Activated CD8-positive, alpha-beta memory T cell treated with anti-CD3 and anti-CD28 coated beads, Interleukin-2, amount 10 ng/mL, durations not matched to agents 7 days and 5 days (primary cell): ENCODE results near the gene TMEM92. TPM values are rescaled to one million over a fixed set of nuclear protein-coding genes. Genes with fewer than 3 reads are reported as not detected.
"Not testable (repeated sequence)": the region's sequence is repeated elsewhere in the genome, so short reads cannot be mapped to it uniquely, and the experiment has no call there.

Experiments
- ATAC-seq: fragments of 150-1000 bp; cut with Tn5 transposase; one replicate; pipeline ENCODE4 v1.10.0; 2021; ENCODE audit warnings: moderate library complexity
- CTCF ChIA-PET: fragments of 350-600 bp; sonication (Branson Sonifier 250); formaldehyde crosslinking; loops from one replicate; lab custom pipeline; 2021; ENCODE audit warnings: antibody characterized with exemption; lab: Charles Lee
- DNase-seq: peaks from one replicate; pipeline ENCODE4 v3.0.0-alpha.2; 2020
- H3K27ac Mint-ChIP-seq: one replicate; pipeline ENCODE4 v1.8.0; 2021; ENCODE audit warnings: mild to moderate bottlenecking, mixed read lengths
- H3K27me3 Mint-ChIP-seq: one replicate; pipeline ENCODE4 v1.8.0; 2021; ENCODE audit warnings: mixed read lengths
- H3K36me3 Mint-ChIP-seq: one replicate; pipeline ENCODE4 v1.8.0; 2021; ENCODE audit warnings: mild to moderate bottlenecking, mixed read lengths
- H3K4me1 Mint-ChIP-seq: one replicate; pipeline ENCODE4 v1.8.0; 2021; ENCODE audit warnings: mixed read lengths
- H3K4me3 Mint-ChIP-seq: one replicate; pipeline ENCODE4 v1.8.0; 2021; ENCODE audit warnings: mild to moderate bottlenecking, moderate library complexity, mixed read lengths
- H3K9me3 Mint-ChIP-seq: one replicate; pipeline ENCODE4 v1.8.0; 2022; ENCODE audit warnings: low read depth, mixed read lengths
- total RNA-seq, 2 experiments: library from RNA; stranded (reverse); gene quantifications; one replicate each; pipeline ENCODE4 v1.2.3, GENCODE V29; 2021

TMEM92 gene
- total RNA-seq, 2 experiments from 2014 or later, result 0.07 to 0.09 TPM

DNA sequence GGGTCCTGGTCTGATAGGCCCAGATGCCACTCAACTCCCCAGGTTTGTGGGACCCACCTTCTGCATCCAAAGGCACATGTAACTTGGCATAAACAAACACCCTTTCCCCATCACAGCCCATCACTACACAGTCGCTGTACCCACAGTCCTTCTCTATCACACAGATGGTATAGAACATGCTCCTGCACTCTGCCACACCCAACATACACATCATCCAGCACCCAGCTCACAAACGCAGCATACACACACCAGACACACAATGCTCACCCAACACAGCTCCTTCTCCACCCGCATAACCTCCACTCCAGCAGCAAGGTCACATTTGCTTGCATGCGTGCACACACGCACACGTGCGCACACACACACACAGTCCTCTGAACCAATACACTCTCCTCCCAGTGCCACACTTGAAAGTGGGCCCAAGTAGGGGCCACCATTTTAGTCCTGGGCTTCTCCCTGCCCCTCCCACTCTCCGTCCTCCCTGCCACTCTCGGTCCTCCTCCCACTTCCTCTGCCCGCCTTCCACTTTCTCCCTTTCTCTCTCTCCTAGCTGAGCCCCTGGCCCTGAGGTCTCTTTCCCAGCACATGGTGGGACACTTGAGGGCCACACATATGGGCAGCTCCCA lies 8.5 kb upstream of the TMEM92 start:
- DNase-seq (no peak), ATAC-seq (no peak)
- Mint-ChIP-seq H3K9me3 (no peaks in the 10 kb centered on the region), H3K27me3 (peaks cover 16% of the 10 kb centered on the region), H3K27ac (no peak overlapping the region), H3K4me3 (no peak overlapping the region), H3K4me1 (no peaks in the 10 kb centered on the region), H3K36me3 (no peaks in the 10 kb centered on the region)
- CTCF ChIA-PET, result interaction anchor here (1.0 to 16.9 kb wide), 3 partner anchors 32 to 63 kb away, joined by 3 to 244 read pairs (median 5); partner anchors contain the start of gene COL1A1

- CTCF ChIA-PET, result interaction anchor here (1.0 to 16.9 kb wide), 7 partner anchors 9 to 91 kb away, joined by 3 to 244 read pairs (median 5); partner anchors contain the start of gene COL1A1
- DNase-seq (no peak), ATAC-seq (no peak)
- no peaks in the 10 kb centered on the region for H3K4me1 Mint-ChIP-seq
- no peak overlapping the region for H3K4me3 Mint-ChIP-seq
- peaks cover 16% of the 10 kb centered on the region for H3K27me3 Mint-ChIP-seq
- no peaks in the 10 kb centered on the region for H3K9me3 Mint-ChIP-seq
- H3K36me3 Mint-ChIP-seq, result no peaks in the 10 kb centered on the region
- H3K27ac Mint-ChIP-seq, result no peak overlapping the region
Measured at GRCh38 chr17:50266384-50267073, 7.7 kb upstream of the TMEM92 start.

DNA sequence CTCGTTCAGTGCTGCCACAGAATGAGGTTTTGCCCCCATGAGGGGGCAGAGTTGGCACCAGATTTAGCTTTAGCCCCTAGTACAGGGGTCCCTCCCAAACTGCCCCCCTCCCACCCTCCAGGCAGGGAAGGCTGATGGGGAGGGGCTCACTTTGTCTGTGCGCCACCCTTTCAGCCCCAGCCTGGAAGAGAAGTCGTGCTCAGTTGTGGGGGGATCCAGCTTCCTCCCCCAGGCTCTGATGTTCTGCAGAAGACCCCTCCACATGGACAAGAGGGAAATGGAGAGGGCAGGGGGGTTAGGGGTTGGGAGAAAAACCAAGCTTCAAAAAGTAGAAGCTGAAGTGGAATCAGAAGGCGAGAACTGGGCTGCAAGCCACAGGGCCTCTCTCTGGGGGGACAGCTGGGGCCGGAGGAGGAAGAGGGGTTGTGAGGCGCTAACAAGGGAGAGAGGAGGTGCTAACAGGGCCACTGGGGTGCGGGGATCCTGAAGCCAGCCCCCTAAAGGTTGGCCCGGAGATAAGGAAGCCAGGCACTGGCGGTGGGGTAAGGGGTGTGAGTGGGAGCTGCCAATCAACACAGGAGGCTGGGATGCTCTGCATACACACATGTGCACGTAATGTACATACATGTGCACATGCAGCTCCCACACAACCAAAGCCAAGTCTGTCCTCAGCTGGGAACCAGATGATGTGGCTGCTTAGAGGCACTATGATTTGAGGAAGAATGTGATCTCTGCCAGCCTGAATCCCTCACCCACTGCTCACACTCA lies 7.0 kb upstream of the TMEM92 start:
- Mint-ChIP-seq H3K4me3 (no peak overlapping the region), H3K27ac (no peak overlapping the region), H3K27me3 (peaks cover 12% of the 10 kb centered on the region), H3K36me3 (no peaks in the 10 kb centered on the region), H3K4me1 (no peaks in the 10 kb centered on the region), H3K9me3 (no peaks in the 10 kb centered on the region)
- CTCF ChIA-PET, result interaction anchor here (1.0 to 16.9 kb wide), 7 partner anchors 8 to 92 kb away, joined by 3 to 244 read pairs (median 5); partner anchors contain the start of gene COL1A1
- DNase-seq (no peak), ATAC-seq (no peak)

DNA sequence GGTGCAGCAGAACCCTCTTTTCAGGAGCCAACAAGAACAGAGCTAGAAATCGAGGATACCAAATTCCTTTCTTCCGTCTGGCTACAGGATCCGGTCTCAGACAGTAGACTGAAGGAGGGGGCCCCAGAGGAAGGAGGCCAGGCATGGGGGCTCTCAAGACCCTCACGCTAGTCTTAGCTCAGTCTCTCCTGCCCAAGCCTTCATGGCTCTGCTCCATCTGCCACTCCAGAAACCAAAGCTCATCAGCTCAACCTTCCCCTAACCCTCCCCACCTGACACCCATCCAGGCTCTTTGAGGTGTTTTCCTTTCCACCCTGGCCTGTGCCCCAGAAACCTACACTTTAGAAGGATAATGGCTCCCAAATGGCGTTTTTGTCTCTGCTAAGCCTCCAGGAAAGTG lies 6.2 kb upstream of the TMEM92 start:
- ATAC-seq, result no peak
- DNase-seq, result no peak
- peaks cover 6% of the 10 kb centered on the region for H3K4me1 Mint-ChIP-seq
- H3K27me3 Mint-ChIP-seq, result peaks cover 12% of the 10 kb centered on the region
- CTCF ChIA-PET, result interaction anchor here (1.2 to 16.9 kb wide), 6 partner anchors 8 to 65 kb away, joined by 3 to 244 read pairs (median 6); partner anchors contain the start of gene COL1A1
- no peaks in the 10 kb centered on the region for H3K9me3 Mint-ChIP-seq
- no peak overlapping the region for H3K4me3 Mint-ChIP-seq
- H3K27ac Mint-ChIP-seq, result no peak overlapping the region
- no peaks in the 10 kb centered on the region for H3K36me3 Mint-ChIP-seq

GRCh38 chr17:50268743-50269275 lies 5.5 kb upstream of the TMEM92 start:
- H3K27ac Mint-ChIP-seq, result no peak overlapping the region
- H3K36me3 Mint-ChIP-seq, result no peaks in the 10 kb centered on the region
- no peaks in the 10 kb centered on the region for H3K9me3 Mint-ChIP-seq

DNA sequence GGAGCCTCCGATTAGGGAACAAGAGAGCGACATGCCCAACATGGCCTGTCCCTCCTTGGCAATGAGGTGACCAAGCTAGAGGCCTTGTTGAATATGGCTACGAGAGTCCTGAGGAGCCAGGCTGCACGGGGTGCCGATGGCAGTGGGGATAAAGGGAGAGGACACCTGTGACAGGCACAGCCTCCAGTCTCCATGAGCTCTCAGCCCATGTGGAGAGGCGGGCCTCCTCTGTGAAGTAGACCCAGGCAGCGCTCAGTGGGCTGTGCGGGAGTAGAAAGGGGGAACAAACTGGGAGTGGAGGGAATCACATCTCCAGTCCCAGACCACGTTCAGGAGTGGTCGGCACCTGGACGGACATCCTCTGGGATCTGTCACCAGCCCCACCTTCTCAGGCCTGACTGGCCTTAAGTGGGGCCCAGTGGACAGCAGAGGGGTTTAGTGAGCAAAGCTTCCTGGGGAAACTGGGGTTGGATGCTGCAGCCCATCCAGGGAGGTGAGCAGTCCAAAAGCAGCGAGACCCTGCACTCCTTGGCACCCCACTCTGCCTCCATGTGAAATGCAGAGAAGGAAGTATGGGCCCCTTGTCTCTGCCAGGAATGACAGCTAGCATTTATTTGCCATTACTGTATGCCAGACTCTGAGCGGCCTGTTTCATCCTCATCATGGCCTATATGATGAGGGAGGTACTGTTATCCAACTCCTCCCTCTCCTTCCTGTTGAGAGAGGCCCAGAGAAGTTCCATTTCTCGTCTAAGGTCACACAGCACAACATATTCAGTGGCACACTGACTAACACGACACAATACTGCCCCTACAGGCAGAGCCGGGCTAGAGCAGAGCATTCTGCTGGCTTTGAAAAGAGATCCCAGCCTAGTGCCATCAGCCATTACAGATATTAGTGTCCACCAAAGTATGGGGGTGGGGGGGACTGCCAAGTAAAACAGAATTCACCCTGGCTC lies 4.5 kb upstream of the TMEM92 start:
- ATAC-seq, result peak; percentile 80
- CTCF ChIA-PET, result interaction anchor here (0.6 to 16.9 kb wide), 18 partner anchors 13 to 101 kb away, joined by 3 to 244 read pairs (median 4); partner anchors contain the start of gene COL1A1
- Mint-ChIP-seq H3K9me3 (no peaks in the 10 kb centered on the region), H3K27ac (no peak overlapping the region), H3K36me3 (no peaks in the 10 kb centered on the region), H3K27me3 (peaks cover 12% of the 10 kb centered on the region), H3K4me1 (peaks cover 11% of the 10 kb centered on the region), H3K4me3 (no peak overlapping the region)
- DNase-seq, result peak; percentile 82

More at GRCh38 chr17:50268743-50269275, 5.5 kb upstream of the TMEM92 start:
- peak; percentile 39 for DNase-seq
- peaks cover 6% of the 10 kb centered on the region for H3K27me3 Mint-ChIP-seq
- CTCF ChIA-PET, result interaction anchor here (0.6 to 16.9 kb wide), 11 partner anchors 12 to 102 kb away, joined by 3 to 244 read pairs (median 5); partner anchors contain the start of gene COL1A1
- H3K4me3 Mint-ChIP-seq, result no peak overlapping the region
- H3K4me1 Mint-ChIP-seq, result peaks cover 6% of the 10 kb centered on the region
- ATAC-seq, result no peak

GRCh38 chr17:50270435-50271362 lies 3.6 kb upstream of the TMEM92 start:
- Mint-ChIP-seq H3K27ac (no peak overlapping the region), H3K4me1 (peaks cover 11% of the 10 kb centered on the region), H3K27me3 (peaks cover 19% of the 10 kb centered on the region), H3K4me3 (no peak overlapping the region), H3K36me3 (no peaks in the 10 kb centered on the region), H3K9me3 (no peaks in the 10 kb centered on the region)
- CTCF ChIA-PET, result interaction anchor here (1.0 to 16.9 kb wide), 8 partner anchors 15 to 101 kb away, joined by 3 to 244 read pairs (median 15); partner anchors contain the start of gene COL1A1
- DNase-seq (peak; percentile 37), ATAC-seq (peak; percentile 10)

DNA sequence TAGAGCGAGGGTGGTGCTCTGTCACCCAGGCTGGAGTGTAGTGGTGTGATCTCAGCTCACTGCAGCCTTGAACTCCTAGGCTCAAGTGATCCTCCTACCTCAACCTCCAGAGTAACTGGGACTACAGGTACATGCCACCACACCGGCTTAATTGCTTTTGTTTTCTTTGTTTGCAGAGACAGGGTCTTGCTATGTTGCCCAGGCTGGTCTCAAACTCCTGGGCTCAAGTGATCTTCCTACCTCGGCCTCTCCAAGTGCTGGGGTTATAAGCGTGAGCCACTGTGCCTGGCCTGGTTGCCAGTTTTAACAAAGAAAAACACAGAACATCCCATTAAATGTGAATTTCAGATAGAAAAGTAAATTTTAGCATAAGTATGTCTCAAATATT lies 2.9 kb upstream of the TMEM92 start:
- H3K27ac Mint-ChIP-seq, H3K36me3 Mint-ChIP-seq, ATAC-seq, H3K4me3 Mint-ChIP-seq, DNase-seq, H3K9me3 Mint-ChIP-seq: not testable (repeated sequence)
- Mint-ChIP-seq H3K4me1 (peaks cover 11% of the 10 kb centered on the region), H3K27me3 (peaks cover 18% of the 10 kb centered on the region)
- CTCF ChIA-PET, result interaction anchor here (0.8 to 16.9 kb wide), 8 partner anchors 9 to 68 kb away, joined by 3 to 244 read pairs (median 5); partner anchors contain the start of gene COL1A1

DNA sequence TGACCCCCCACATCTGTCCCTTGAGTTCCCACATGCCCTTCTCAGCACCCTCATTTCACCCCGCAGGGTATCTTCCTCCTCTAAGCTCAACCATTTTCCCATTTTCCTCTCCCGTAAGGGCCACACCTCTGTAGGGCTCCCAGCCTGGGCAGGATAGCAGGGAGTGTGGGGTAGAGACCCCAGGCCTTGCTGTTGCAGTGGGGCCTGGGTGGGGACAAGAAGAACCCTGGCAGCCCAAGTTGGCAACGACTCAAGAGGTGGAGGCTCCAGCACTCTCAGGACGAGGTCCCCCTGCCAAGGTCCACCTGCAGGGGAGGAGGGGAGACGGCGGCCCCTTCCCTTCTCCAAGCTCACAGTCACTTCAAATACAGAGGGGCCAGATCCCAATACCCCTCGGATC lies 2.0 kb upstream of the TMEM92 start:
- H3K4me1 Mint-ChIP-seq, result peaks cover 11% of the 10 kb centered on the region
- H3K36me3 Mint-ChIP-seq, result no peaks in the 10 kb centered on the region
- H3K27ac Mint-ChIP-seq, result no peak overlapping the region
- H3K9me3 Mint-ChIP-seq, result no peaks in the 10 kb centered on the region
- CTCF ChIA-PET, result interaction anchor here (0.6 to 16.9 kb wide), 13 partner anchors 10 to 186 kb away, joined by 3 to 244 read pairs (median 4); partner anchors contain the start of gene COL1A1
- H3K27me3 Mint-ChIP-seq, result peaks cover 26% of the 10 kb centered on the region
- DNase-seq (peak; percentile 36), ATAC-seq (no peak)
- peak overlapping the region; percentile 69 for H3K4me3 Mint-ChIP-seq

DNA sequence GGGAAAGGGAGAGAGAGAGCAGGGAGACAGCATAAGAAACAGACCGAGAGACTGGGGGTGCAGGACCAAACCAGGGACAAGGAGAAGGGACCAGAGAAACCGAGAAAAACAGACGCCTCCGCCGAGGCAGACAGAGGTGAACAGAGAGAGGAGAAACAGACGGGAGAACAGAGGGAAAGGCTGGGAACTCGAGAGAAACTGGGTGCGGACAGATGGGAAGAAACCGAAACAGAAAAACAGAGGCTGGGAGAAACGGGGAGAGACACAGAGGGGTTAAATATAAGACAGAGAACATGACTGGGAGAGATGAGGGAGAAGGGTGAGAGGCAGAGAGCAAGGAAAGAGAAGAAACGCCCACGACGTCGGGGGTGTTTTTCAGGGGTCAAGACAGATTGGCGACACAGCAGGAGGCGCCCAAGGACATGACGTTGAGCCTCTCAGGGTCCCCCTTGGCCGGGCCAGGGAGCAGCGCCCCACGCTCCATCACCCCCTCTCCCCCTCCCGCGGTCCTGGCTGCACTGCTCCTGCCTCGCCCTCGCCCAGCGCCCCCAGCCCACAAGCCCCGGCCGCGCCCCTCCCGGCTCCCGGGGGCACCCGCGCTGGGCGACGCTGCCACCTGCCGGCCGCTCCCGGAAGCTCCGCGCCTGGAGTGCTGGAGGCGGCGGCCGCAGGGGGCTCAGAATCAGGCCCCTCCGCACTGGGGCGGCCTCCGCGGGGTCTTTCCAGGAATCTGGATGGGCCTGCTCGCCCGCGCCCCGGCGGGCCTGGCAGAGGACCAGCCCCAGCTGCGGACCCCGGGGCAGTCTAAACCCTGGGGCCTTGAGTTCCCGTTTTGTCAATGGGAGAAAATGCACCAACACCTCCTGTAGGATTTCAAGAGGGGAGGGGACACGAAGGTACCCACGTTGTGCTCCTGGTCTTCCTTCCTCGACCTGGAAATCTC lies 1.3 kb upstream of the TMEM92 start:
- peaks cover 11% of the 10 kb centered on the region for H3K4me1 Mint-ChIP-seq
- DNase-seq (peak; percentile 60), ATAC-seq (peak; percentile 76)
- H3K9me3 Mint-ChIP-seq, result no peaks in the 10 kb centered on the region
- peaks cover 27% of the 10 kb centered on the region for H3K27me3 Mint-ChIP-seq
- CTCF ChIA-PET, result interaction anchor here (0.6 to 16.9 kb wide), 20 partner anchors 10 to 228 kb away, joined by 3 to 244 read pairs (median 4); partner anchors contain the start of gene COL1A1
- peak overlapping the region; percentile 69 for H3K4me3 Mint-ChIP-seq
- H3K36me3 Mint-ChIP-seq, result no peaks in the 10 kb centered on the region
- H3K27ac Mint-ChIP-seq, result no peak overlapping the region
